ENCODE results near the gene ADARB1.

ADARB1 gene

DNA sequence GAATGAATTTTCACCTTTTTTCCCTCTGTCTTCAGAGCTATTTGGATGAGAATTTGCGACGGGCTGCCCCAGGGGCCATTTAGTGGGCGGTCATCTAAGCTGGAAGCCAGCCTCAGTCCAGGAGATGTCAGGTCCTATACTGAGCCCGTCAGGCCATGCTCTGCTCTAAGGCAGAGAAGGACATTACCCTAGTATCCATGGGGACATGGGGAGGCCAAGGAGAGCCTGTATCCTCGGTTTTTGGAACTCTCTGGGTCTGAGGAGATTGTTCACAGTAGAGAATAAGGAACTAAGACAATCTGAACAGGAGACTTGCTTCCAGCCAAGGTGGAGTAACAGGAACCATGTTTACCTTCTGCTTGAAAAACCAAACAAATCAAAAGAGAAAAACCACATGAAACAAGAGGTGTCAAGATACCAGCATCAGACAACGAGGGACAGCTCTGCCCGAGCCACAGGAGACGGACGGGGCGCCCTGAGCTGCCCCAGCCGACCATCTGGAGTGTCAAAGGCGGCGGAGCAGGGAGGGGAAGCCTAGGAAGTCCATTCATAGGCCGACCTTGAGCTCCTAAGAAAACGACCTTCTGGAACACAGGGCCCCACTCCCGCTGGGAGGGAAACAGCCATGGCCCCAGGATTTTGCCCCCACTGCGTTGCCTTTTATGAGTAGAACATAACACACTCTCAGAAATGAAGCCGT lies 20.0 kb upstream of the ADARB1 start:
- DNase-seq (ENCODE audit: extremely low spot score) = no peak
- CTCF ChIA-PET = no interaction called here
- POLR2A ChIA-PET = no interaction called here
- TF ChIP-seq, protein P1, sequence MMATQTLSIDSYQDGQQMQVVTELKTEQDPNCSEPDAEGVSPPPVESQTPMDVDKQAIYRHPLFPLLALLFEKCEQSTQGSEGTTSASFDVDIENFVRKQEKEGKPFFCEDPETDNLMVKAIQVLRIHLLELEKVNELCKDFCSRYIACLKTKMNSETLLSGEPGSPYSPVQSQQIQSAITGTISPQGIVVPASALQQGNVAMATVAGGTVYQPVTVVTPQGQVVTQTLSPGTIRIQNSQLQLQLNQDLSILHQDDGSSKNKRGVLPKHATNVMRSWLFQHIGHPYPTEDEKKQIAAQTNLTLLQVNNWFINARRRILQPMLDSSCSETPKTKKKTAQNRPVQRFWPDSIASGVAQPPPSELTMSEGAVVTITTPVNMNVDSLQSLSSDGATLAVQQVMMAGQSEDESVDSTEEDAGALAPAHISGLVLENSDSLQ (IDR thresholded peaks at IDR 0.05) = no peak
- TF ChIP-seq HDGF (IDR thresholded peaks at IDR 0.05; ENCODE audit: borderline replicate concordance) (no peak), ELF4 (IDR thresholded peaks at IDR 0.05) (no peak)

DNA sequence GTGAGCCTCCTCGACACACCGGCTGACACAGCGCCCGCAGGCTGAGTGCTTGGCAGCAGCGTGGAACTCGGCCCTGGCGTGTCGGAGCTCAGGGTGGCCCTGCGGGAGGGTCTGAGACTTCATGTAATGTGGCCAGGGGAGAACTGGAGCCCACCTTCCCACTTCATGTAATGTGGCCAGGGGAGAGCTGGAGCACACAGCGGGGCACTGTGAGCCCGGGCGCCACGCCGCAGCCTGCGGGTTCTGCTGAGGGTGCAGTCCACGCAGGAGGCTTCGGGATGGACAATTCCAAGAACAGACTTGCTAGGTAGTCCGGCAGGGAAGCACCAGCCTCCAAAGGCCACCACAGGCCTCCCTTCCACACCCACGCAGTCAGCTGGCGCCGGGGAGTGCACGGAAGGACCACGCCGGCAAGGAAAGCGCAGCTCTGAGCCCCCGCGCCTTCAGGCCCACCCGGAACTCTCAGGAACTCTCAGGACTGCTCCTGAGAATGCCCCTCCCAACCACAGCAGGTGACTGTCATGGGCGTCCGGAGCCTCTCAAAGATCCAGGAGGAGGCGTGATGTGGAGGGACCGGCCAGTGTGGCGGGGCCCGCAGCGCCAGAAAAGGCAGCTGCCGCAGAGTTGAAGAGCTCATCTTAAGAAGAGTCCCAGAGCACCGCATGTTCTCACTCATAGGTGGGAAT lies 19.3 kb upstream of the ADARB1 start:
- CTCF ChIA-PET = no interaction called here

DNA sequence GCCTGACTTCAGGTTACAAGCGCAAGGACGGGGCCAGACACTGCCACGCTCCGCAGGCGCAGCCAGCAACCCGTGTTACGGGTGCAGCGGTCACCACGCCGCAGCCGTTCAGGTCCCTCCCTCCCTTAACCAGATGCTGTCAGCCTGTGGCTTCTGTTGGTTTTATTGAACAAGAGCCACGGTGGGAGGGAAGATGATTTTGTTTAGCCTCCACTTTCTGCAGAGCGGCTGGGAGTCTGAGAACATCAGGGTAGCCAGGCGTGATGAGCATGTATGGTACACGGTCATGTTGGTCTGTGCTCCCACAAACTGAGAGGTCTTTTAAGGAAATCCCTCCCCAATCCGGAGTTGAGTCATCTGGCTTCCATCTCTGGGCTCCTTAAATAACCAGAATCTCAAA lies 18.5 kb upstream of the ADARB1 start:
- no peak for DNase-seq (ENCODE audit: extremely low spot score)
- CTCF ChIA-PET = no interaction called here
- TF ChIP-seq LEF1 (IDR thresholded peaks at IDR 0.05; ENCODE audit: borderline replicate concordance) = no peak
- no peak for TF ChIP-seq ZNF384 (IDR thresholded peaks at IDR 0.05)
- TF ChIP-seq, protein P1 (IDR thresholded peaks at IDR 0.05) = no peak
- TF ChIP-seq SUZ12 (IDR thresholded peaks at IDR 0.05) = no peak
- no peak for TF ChIP-seq TARDBP (IDR thresholded peaks at IDR 0.05)
- no peak for TF ChIP-seq BHLHE40 (IDR thresholded peaks at IDR 0.05; ENCODE audit: borderline replicate concordance)
- no peak for TF ChIP-seq CTBP1 (IDR thresholded peaks at IDR 0.05; ENCODE audit: borderline replicate concordance)
- no peak for TF ChIP-seq HDGF (IDR thresholded peaks at IDR 0.05; ENCODE audit: borderline replicate concordance)
- no peak for TF ChIP-seq FOXK2 (IDR thresholded peaks at IDR 0.05)
- TF ChIP-seq ARNT (IDR thresholded peaks at IDR 0.05) = no peak
- no peak for TF ChIP-seq SP1 (IDR thresholded peaks at IDR 0.05)
- no peak for TF ChIP-seq FOXM1 (IDR thresholded peaks at IDR 0.05; ENCODE audit: borderline replicate concordance)
- no peak for TF ChIP-seq ELF4 (IDR thresholded peaks at IDR 0.05)
- no peak for TF ChIP-seq FOXA1 (IDR thresholded peaks at IDR 0.05)
- no peak for TF ChIP-seq L3MBTL2 (conservative IDR thresholded peaks at IDR 0.05)
- TF ChIP-seq NFRKB (IDR thresholded peaks at IDR 0.05) = no peak
- POLR2A ChIA-PET = no interaction called here

More for the DNA sequence above, 19.3 kb upstream of the ADARB1 start:
- DNase-seq (ENCODE audit: extremely low spot score) = peak; percentile 47
- no peak for TF ChIP-seq L3MBTL2 (conservative IDR thresholded peaks at IDR 0.05)
- TF ChIP-seq FOXA1 (IDR thresholded peaks at IDR 0.05) = no peak
- no peak for TF ChIP-seq HDGF (IDR thresholded peaks at IDR 0.05; ENCODE audit: borderline replicate concordance)
- TF ChIP-seq BHLHE40 (IDR thresholded peaks at IDR 0.05; ENCODE audit: borderline replicate concordance) = no peak
- no peak for TF ChIP-seq FOXK2 (IDR thresholded peaks at IDR 0.05)
- no peak for TF ChIP-seq SUZ12 (IDR thresholded peaks at IDR 0.05)
- TF ChIP-seq FOXM1 (IDR thresholded peaks at IDR 0.05; ENCODE audit: borderline replicate concordance) = no peak
- TF ChIP-seq SP1 (IDR thresholded peaks at IDR 0.05) = no peak
- no peak for TF ChIP-seq ARNT (IDR thresholded peaks at IDR 0.05)
- no peak for TF ChIP-seq CTBP1 (IDR thresholded peaks at IDR 0.05; ENCODE audit: borderline replicate concordance)
- no peak for TF ChIP-seq ZNF384 (IDR thresholded peaks at IDR 0.05)
- POLR2A ChIA-PET = no interaction called here

DNA sequence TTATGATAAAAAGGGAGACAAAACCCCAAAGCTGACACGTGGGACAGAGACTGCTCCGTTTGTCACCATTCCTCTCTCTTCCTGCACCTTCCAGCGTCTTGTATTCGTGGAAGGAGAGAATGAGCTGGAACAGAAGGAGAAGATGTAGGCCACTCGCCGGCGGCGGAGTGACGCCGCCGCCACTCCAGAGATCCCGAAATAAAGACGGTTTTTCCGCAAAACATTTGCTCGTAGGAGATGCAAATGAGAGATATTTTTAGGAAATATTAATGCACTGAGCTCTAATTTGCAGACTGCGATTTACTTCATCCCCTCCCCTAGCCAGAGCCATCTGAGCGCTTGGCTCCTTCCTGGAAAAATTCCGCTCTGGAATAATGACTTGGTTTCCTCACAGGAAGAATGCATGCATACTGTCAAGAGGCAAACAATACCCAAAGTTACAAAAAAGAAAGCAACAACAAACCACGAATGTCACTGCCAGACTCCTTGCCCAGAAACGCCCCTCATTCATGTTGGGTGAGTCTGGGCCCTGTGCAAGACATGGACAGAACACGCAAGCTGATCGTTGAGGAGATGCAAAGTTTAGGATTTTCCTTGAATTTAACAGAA lies 18.0 kb upstream of the ADARB1 start:
- ChIA-PET POLR2A (no interaction called here), CTCF (no interaction called here)
- DNase-seq (ENCODE audit: extremely low spot score) = no peak
- TF ChIP-seq FOXM1 (IDR thresholded peaks at IDR 0.05; ENCODE audit: borderline replicate concordance) = no peak

DNA sequence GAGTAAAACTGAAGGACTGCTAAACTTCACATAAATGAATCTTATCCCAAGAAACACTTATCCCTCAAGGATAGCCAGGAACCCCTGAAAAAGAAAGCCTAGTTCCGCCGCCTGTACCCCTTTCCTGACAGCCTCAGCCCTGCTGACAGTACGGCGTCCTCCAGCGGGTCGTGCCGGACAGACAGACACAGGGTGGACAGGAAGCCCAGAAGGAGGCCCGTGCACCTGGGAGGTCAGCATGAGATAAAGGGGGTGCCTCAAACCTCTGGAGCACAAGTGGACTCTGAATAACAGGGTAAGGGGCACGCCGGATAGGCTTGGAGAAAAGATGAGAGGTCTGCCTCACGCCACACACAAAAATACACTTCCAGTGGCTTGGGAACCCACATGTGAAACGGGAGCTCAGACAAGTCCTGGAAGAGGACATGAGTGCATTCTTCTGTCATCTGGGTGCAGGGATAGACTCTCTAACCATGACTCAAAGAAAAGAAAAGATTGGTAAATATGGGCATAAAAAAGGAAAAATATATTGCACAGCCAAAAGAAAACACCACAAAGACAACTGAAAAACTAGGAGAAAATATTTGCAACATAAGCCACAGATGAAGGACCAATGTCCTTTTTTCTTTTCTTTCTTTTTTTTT lies 17.3 kb upstream of the ADARB1 start:
- CTCF ChIA-PET = no interaction called here
- TF ChIP-seq LEF1 (IDR thresholded peaks at IDR 0.05; ENCODE audit: borderline replicate concordance) (no peak), NFRKB (IDR thresholded peaks at IDR 0.05) (no peak)
- TF ChIP-seq, protein P1 (IDR thresholded peaks at IDR 0.05) = no peak
- POLR2A ChIA-PET = no interaction called here

DNA sequence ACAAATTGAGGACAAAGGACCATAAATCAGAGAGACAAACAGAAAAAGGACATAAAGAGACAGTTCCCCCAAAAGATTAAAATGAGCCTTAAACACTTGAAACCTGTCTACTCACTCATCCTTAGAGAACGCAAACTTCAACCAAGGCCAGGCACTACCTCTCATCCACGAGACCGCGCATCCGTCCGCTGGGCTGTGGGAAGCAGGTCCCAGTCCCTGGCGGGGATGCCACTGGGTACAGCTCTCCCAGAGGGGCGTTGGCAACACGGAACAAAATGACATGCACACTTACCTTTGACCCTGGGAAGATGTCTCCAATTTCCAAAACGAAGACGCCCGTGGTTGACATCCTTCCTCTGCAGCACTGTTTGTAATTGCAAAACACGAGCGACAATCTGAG lies 16.5 kb upstream of the ADARB1 start:
- ChIA-PET POLR2A (no interaction called here), CTCF (no interaction called here)
- no peak for DNase-seq (ENCODE audit: extremely low spot score)
- no peak for TF ChIP-seq FOXM1 (IDR thresholded peaks at IDR 0.05; ENCODE audit: borderline replicate concordance)

More for the DNA sequence above, 17.3 kb upstream of the ADARB1 start:
- no peak for DNase-seq (ENCODE audit: extremely low spot score)

DNA sequence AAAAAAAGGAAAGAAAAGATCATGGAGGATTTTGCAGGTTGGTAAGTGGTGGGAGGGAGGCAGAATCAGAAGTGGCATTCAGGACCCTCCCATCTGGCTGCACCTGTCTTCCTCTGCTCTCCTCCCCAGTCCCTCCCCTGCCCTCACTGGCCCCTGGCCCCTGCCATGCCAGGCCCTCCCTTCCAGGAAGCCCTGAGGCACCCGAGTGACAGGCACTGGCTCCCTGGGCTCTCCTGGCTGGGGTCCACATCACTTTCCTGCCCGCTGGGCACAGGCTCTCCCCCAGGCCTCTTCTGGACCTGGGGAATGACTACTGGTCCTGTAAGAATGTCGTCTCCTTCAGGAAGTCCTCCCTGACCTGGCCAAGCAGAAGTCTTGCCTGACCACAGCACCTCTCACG lies 15.3 kb upstream of the ADARB1 start:
- no peak for DNase-seq (ENCODE audit: extremely low spot score)
- CTCF ChIA-PET = no interaction called here
- TF ChIP-seq SP1 (IDR thresholded peaks at IDR 0.05) (no peak), L3MBTL2 (conservative IDR thresholded peaks at IDR 0.05) (no peak), SUZ12 (IDR thresholded peaks at IDR 0.05) (no peak), ELF4 (IDR thresholded peaks at IDR 0.05) (no peak), BHLHE40 (IDR thresholded peaks at IDR 0.05; ENCODE audit: borderline replicate concordance) (no peak), NFRKB (IDR thresholded peaks at IDR 0.05) (no peak), LEF1 (IDR thresholded peaks at IDR 0.05; ENCODE audit: borderline replicate concordance) (no peak), FOXA1 (IDR thresholded peaks at IDR 0.05) (no peak), HDGF (IDR thresholded peaks at IDR 0.05; ENCODE audit: borderline replicate concordance) (no peak), TARDBP (IDR thresholded peaks at IDR 0.05) (no peak), FOXK2 (IDR thresholded peaks at IDR 0.05) (no peak), ZNF384 (IDR thresholded peaks at IDR 0.05) (no peak), ARNT (IDR thresholded peaks at IDR 0.05) (no peak)
- TF ChIP-seq, protein P1 (IDR thresholded peaks at IDR 0.05) = no peak
- POLR2A ChIA-PET = no interaction called here

Data from HEK293T (cell line).